Heart right ventricle (tissue), 16 donors: ENCODE results near the gene RAB3D. TPM values are rescaled to one million over a fixed set of nuclear protein-coding genes. Genes with fewer than 3 reads are reported as not detected.

Experiments used
- ATAC-seq, 8 donors: fragments of 200-7000 bp; cut with Tn5 transposase; one replicate each; pipeline ENCODE4 v1.9.1; 2020; ENCODE audit warnings: mild to moderate bottlenecking in 8 of 8, moderate library complexity in 8 of 8, moderate number of reproducible peaks in 1 of 8
- DNase-seq, 2 donors: peaks; one replicate each; pipeline ENCODE4 v3.0.0-alpha.2; 2020
- H3K27ac ChIP-seq, 10 donors: fragments of 200-600 bp; sonication (generic) in 2 of 10; one replicate each; pipeline versions ENCODE4 v1.5.0 to v1.8.0; 2020 to 2022; ENCODE audit warnings: mild to moderate bottlenecking in 3 of 10
- H3K27me3 ChIP-seq, 7 donors: fragments of 200-600 bp; one replicate each; pipeline ENCODE4 v1.8.0; 2021 to 2022; ENCODE audit warnings: mild to moderate bottlenecking in 2 of 7
- H3K36me3 ChIP-seq, 9 donors: fragments of 200-600 bp; sonication (generic) in 1 of 9; one replicate each; pipeline versions ENCODE4 v1.5.0 to v1.8.0; 2020 to 2022; ENCODE audit warnings: mild to moderate bottlenecking in 2 of 9
- H3K4me1 ChIP-seq, 9 donors: fragments of 200-600 bp; sonication (generic) in 1 of 9; one replicate each; pipeline versions ENCODE4 v1.5.0 to v1.8.0; 2020 to 2022; ENCODE audit warnings: mild to moderate bottlenecking in 4 of 9
- H3K4me3 ChIP-seq, 10 donors: fragments of 200-600 bp; sonication (generic) in 2 of 10; one replicate each; pipeline versions ENCODE4 v1.5.0 to v1.8.0; 2020 to 2022; ENCODE audit warnings: mild to moderate bottlenecking in 7 of 10, moderate library complexity in 2 of 10
- H3K9me3 ChIP-seq, 11 donors: fragments of 200-600 bp in 10 of 11; sonication (generic) in 2 of 11; one replicate each; pipeline versions ENCODE4 v1.5.0 to v1.8.0; 2013 to 2022; ENCODE audit warnings: mild to moderate bottlenecking in 2 of 11, control low read depth in 1 of 11, moderate library complexity in 1 of 11
- WGBS, 2 donors: extraction: QIAGEN DNeasy Blood & Tissue Kit; methylation state at CpG; one replicate each; pipeline ENCODE4 v1.1.7; 2013; ENCODE audit warnings: inconsistent platforms in 1 of 2; 5-methylcytosine and 5-hydroxymethylcytosine counted together
- intact Hi-C, 10 donors: fragments of 100-400 bp; cut with DNase I; formaldehyde crosslinking; loops; one replicate each; pipeline versions ENCODE4 v1.11.1 to v1.14.2; 2022
- long read RNA-seq, 3 donors: library from polyadenylated mRNA; unstranded; transcript quantifications; one replicate each; pipeline ENCODE4 v2.0.0, GENCODE V29; 2020 to 2021
- polyA plus RNA-seq, 2 donors: library from polyadenylated mRNA; stranded (reverse); fragments of 200-250 nt; gene quantifications; one replicate each; pipeline ENCODE4 v1.2.3, GENCODE V29; 2013
- total RNA-seq, 10 donors: library from RNA; stranded (reverse); fragmentation: NEBNext Ultra II Directional in 3 of 10; extraction: Animal tissue kit (Norgen Biotek cat#: 25700) in 3 of 10; gene quantifications; one replicate each; pipeline versions ENCODE4 v1.2.1 to v1.2.4, GENCODE V29; 2021 to 2023
- TF ChIP-seq, protein P1 (sequence below), 9 donors: fragments of 200-600 bp; sonication (generic) in 2 of 9; IDR thresholded peaks; one replicate each; pipeline versions ENCODE4 v1.5.0 to v1.8.0; 2021 to 2022; ENCODE audit warnings: antibody characterized with exemption in 9 of 9, mild to moderate bottlenecking in 5 of 9, moderate library complexity in 1 of 9
- donor health status: Arrhythmogenic right ventricular cardiomyopathy.
- donor health status: ischemic (EF 13 %, LVEDD 7.1; RV severe dilation, severe dysfunction).
- donor health status: healthy with polysubstance abuse.
- donor health status: DM: no; HTN: yes; CAD: no.
- donor health status: DM: no; HTN: no; CAD: no.
- donor health status: ischemic (EF 25% LVEDD 6.9; RV normal size, moderate dysfunction).
- donor health status: ischemic (EF 25% LVEDD 5.7; RV mildly dilated, moderate dysfunction).
- donor health status: healthy.
- donor health status: DM: yes; HTN: yes; CAD: no.
- donor health status: Ischemic cardiomyopathy.
- donor health status: ischemic (EF 35%, LVEDD 5.7; RV mildly dilated, moderate dysfunction).
- donor health status: nonischemic (EF 11% LVEDD 7.7; RV severe dilation, severe dysfunction).
- donor health status: DM: yes; HTN: yes; CAD: no.
- donor health status: PGD.
- donor health status: ischemic (EF 29% LVEDD 5.4; RV normal size, mild dysfunction).
- donor health status: nonischemic (EF 23%, LVEDD 6.1; RV moderate dilation, normal function).

RAB3D gene, protein sequence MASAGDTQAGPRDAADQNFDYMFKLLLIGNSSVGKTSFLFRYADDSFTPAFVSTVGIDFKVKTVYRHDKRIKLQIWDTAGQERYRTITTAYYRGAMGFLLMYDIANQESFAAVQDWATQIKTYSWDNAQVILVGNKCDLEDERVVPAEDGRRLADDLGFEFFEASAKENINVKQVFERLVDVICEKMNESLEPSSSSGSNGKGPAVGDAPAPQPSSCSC
- total RNA-seq: 10 to 100 TPM in 3 of 10 donors, 1 to 10 TPM in 7; 4.5 to 11.6 (median 6.3) TPM
- 1 to 10 TPM; 2.7 to 3.1 TPM for polyA plus RNA-seq
- long read RNA-seq, donor 1, full-length matches to known transcripts: 11 of 18 reads
- long read RNA-seq, donor 1, partial matches to known transcripts: 0 of 18 reads
- long read RNA-seq, donor 1, other reads (novel, unspliced or antisense): 7 of 18 reads
- long read RNA-seq, donor 2, full-length matches to known transcripts: 16 of 20 reads
- long read RNA-seq, donor 2, partial matches to known transcripts: 2 of 20 reads
- long read RNA-seq, donor 2, other reads (novel, unspliced or antisense): 2 of 20 reads
- long read RNA-seq, donor 3, full-length matches to known transcripts: 4 of 10 reads
- long read RNA-seq, donor 3, partial matches to known transcripts: 0 of 10 reads
- long read RNA-seq, donor 3, other reads (novel, unspliced or antisense): 6 of 10 reads

DNA sequence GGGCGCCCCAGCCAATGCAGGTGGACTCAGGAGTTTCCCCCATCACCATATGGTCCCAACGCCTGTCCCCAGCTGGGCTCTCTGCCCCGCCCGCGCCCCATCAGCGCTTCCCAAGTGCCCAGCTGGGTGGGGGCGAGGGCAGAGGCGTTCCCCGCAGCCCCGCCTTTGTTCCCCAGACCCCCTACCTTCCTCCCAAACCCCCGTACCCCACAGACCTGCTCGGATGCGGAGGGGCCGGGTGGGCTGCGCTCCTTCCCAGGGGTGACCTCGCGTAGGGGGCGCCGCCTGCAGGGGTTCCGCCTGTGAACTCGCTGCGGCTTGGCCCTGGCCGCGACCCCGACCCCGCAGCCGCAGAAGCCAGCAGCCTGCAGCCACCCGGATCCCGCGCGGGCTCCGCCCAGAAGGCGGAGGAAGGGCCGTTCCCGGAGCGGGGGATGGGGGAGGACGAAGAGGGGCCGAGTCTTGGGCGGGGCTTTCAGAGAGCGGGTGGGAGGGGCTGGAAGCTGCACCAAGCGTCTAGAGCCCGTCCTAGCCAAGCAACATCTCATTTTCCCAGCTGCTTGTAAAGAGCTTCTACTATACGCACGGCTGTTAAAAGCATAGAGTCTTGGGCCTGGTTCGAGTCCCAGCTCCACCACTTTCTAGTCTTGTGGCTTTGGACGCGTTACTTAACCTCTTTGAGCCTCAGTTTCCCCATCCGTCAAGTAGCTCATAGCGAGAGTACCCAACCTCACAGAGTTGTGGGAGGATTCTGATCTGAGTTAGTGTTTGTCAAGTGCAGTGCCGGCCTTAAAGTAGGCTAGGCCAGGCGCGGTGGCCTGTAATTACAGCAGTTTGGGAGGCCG lies at the start of gene RAB3D:
Gene RAB3D (minus strand): TSS at position 404 of the 845 bp plus-strand sequence. CDS start 2,258 bp downstream, outside the sequence.
- DNase-seq: peak; percentile 95 to 96
- Histone ChIP-seq H3K36me3 (peaks cover 0 to 54% (median 22%) of the 10 kb centered on the region in 9 donors), H3K4me3 (peak within 1 kb of the TSS; percentile 58 to 84 (median 81)), H3K9me3 (no peaks in the 10 kb centered on the region), H3K27me3 (no peaks in the 10 kb centered on the region), H3K27ac (peak within 1 kb of the TSS; percentile 23 to 91 (median 82)), H3K4me1 (peaks cover 3 to 45% (median 19%) of the 10 kb centered on the region in 9 donors)
- 6% methylated on average over 53 of the region's 53 CpGs for WGBS, 2 donors
- peak; percentile 93 to 99 (median 97) for ATAC-seq
- TF ChIP-seq, protein P1, sequence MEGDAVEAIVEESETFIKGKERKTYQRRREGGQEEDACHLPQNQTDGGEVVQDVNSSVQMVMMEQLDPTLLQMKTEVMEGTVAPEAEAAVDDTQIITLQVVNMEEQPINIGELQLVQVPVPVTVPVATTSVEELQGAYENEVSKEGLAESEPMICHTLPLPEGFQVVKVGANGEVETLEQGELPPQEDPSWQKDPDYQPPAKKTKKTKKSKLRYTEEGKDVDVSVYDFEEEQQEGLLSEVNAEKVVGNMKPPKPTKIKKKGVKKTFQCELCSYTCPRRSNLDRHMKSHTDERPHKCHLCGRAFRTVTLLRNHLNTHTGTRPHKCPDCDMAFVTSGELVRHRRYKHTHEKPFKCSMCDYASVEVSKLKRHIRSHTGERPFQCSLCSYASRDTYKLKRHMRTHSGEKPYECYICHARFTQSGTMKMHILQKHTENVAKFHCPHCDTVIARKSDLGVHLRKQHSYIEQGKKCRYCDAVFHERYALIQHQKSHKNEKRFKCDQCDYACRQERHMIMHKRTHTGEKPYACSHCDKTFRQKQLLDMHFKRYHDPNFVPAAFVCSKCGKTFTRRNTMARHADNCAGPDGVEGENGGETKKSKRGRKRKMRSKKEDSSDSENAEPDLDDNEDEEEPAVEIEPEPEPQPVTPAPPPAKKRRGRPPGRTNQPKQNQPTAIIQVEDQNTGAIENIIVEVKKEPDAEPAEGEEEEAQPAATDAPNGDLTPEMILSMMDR (IDR thresholded peaks at IDR 0.05): no peak
- intact Hi-C loops: loop anchor here in 5 of 10 donors (1.0 to 10.0 kb wide), 6 partner anchors 29 to 205 kb away; partner anchors contain the start of genes TSPAN16 (in 3 of the 5) and SWSAP1 (in 1 of the 5)

DNA sequence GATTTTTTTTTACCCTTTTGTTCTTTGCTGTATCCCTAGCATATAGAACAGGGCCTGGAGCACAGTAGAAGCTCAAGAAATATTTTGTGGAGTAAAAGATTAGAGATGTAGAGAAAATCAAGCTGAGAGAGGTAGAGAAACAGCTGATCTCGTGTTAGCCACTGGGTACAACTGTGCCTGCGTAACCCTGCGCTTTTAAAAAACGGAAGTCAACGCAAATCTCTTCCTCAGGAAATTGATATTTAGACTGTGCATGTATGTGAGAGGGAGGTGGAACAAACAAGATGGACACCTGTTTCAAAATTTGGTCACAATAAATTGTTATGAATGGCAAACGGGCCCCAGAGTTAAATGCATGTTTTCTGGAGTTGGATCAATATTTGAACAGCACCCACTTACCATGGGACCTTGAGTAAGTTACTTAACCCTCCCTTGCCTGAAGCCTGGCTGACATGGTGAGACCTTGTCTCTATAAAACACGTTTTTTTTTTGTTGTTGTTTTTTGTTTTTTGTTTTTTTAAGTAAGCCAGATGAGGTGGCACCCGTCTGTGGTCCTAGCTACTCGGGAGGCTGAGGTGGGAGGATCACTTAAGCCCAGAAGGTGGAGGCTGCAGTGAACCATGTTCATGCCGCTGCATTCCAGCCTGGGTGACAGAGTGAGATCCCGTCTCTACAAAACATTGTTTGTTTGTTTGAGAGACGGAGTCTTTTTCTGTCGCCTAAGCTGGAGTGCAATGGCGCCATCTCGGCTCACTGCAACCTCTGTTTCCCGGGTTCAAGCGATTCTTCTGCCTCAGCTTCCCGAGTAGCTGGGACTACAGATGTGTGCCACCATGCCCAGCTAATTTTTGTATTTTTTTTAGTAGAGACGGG lies 47.9 kb upstream of the RAB3D start:
- ATAC-seq (no peak), DNase-seq (no peak)
- TF ChIP-seq, protein P1 (IDR thresholded peaks at IDR 0.05): no peak
- H3K4me1 ChIP-seq: peaks cover 10 to 30% (median 17%) of the 10 kb centered on the region in 9 donors
- no peak overlapping the region for H3K4me3 ChIP-seq
- WGBS, 2 donors: 78 to 80% methylated on average over 19 of the region's 19 CpGs
- no peaks in the 10 kb centered on the region for H3K36me3 ChIP-seq
- H3K27ac ChIP-seq: peak overlapping the region in 1 of 10 donors; percentile 56
- intact Hi-C loops: loop anchor here in 2 of 10 donors (10.0 kb wide), 2 partner anchors 47 to 93 kb away; partner anchors contain the start of genes ODAD3 (in 1 of the 2), PRKCSH (in 1 of the 2) and TSPAN16 (in 1 of the 2)
- H3K27me3 ChIP-seq: peaks cover 0 to 19% (median 9%) of the 10 kb centered on the region in 7 donors
- H3K9me3 ChIP-seq: peaks cover 0 to 9% (median 6%) of the 10 kb centered on the region in 11 donors

DNA sequence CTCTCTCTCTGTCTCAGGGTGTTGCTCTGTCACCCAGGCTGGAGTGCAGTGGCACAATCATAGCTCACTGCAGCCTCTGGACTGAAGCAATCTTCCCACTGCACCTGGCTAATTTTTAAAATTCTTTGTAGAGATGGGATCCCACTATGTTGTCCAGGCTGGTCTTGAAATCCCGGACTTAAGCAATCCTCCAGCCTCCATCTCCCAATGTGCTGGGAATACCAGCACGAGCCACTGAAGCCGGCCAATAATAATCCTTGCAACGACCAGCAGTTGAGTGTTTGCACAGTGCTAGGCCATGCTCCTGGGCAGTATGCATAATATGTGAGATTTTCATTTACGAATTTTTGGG lies 45.3 kb upstream of the RAB3D start:
- intact Hi-C loops: loop anchor here in 8 of 10 donors (5.0 to 10.0 kb wide), 6 partner anchors 38 to 98 kb away; partner anchors contain the start of genes ODAD3 (in 6 of the 8), PRKCSH (in 6 of the 8), ELAVL3 (in 1 of the 8) and TSPAN16 (in 1 of the 8)
- ATAC-seq: no peak
- no peaks in the 10 kb centered on the region for H3K9me3 ChIP-seq
- 82 to 84% methylated on average over 5 of the region's 5 CpGs for WGBS, 2 donors
- H3K36me3 ChIP-seq: no peaks in the 10 kb centered on the region
- H3K27ac ChIP-seq: no peak overlapping the region
- no peak overlapping the region for H3K4me3 ChIP-seq
- peaks cover 17 to 51% (median 35%) of the 10 kb centered on the region in 9 donors for H3K4me1 ChIP-seq
- TF ChIP-seq, protein P1 (IDR thresholded peaks at IDR 0.05): no peak
- peaks cover 0 to 24% (median 9%) of the 10 kb centered on the region in 7 donors for H3K27me3 ChIP-seq
- no peak for DNase-seq
